NCI-H1048 (cell line): Measurements from ENCODE around the gene STK11IP.

Experiments
- DNase-seq: peaks from one replicate; lab custom pipeline; 2025; lab: John Stamatoyannopoulos, UW

Gene STK11IP

GRCh38 chr2:219597552-219598307 lies at the start of gene STK11IP:
STK11IP (plus strand) TSS chr2:219597857; CDS start chr2:219598120, 263 bp downstream.
- DNase-seq: peak; percentile 91

GRCh38 chr2:219548990-219549389 lies 48.7 kb upstream of the STK11IP start:
- DNase-seq: no peak

- no peak for DNase-seq
Observed at GRCh38 chr2:219549619-219550018, 48.0 kb upstream of the STK11IP start.

- no peak for DNase-seq
Observed at GRCh38 chr2:219551441-219552381, 45.9 kb upstream of the STK11IP start.

GRCh38 chr2:219552382-219553167 lies 45.1 kb upstream of the STK11IP start:
- DNase-seq: peak; percentile 52

GRCh38 chr2:219553168-219553417 lies 44.6 kb upstream of the STK11IP start:
- no peak for DNase-seq

- DNase-seq: no peak
Observed at GRCh38 chr2:219553463-219553963, 44.1 kb upstream of the STK11IP start.

GRCh38 chr2:219554350-219554749 lies 43.3 kb upstream of the STK11IP start:
- DNase-seq: no peak

- DNase-seq: no peak
Observed at GRCh38 chr2:219555956-219556355, 41.7 kb upstream of the STK11IP start.

GRCh38 chr2:219556413-219556812 lies 41.2 kb upstream of the STK11IP start:
- DNase-seq: no peak

GRCh38 chr2:219557320-219557719 lies 40.3 kb upstream of the STK11IP start:
- DNase-seq: no peak

GRCh38 chr2:219557791-219558785 lies 39.6 kb upstream of the STK11IP start:
- no peak for DNase-seq

- DNase-seq: no peak
Observed at GRCh38 chr2:219559156-219559915, 38.3 kb upstream of the STK11IP start.

GRCh38 chr2:219560037-219560892 lies 37.4 kb upstream of the STK11IP start:
- DNase-seq: no peak

GRCh38 chr2:219560893-219561178 lies 36.8 kb upstream of the STK11IP start:
- DNase-seq: no peak

- DNase-seq: no peak
Observed at GRCh38 chr2:219561179-219562048, 36.2 kb upstream of the STK11IP start.

GRCh38 chr2:219562049-219563020 lies 35.3 kb upstream of the STK11IP start:
- DNase-seq: no peak
